Loucy (cell line): ENCODE results near the gene SMAD3.

Experiments
- CTCF ChIP-seq: fragments of 200-600 bp; sonication (generic); conservative IDR thresholded peaks from 2 replicates; pipeline ENCODE4 v1.5.1; 2014; ENCODE audit warnings: mild to moderate bottlenecking, antibody characterized with exemption, low read length
- EZH2phosphoT487 ChIP-seq: fragments of 200-600 bp; IDR thresholded peaks from 2 replicates; pipeline ENCODE4 v1.6.1; 2018; ENCODE audit warnings: antibody characterized with exemption, mild to moderate bottlenecking, moderate library complexity, borderline replicate concordance

- TF ChIP-seq CTCF: no peak
- TF ChIP-seq EZH2phosphoT487: no peak
Observed at GRCh38 chr15:67215102-67215501, 149.7 kb downstream of the SMAD3 start.
